HG03460 (cell line): ENCODE measurements around the gene SPO11.

Source experiments
- ATAC-seq: cut with Tn5 transposase; IDR thresholded peaks from one replicate; pipeline ENCODE4 v1.9.1; 2021; ENCODE audit not compliant: unreplicated experiment

Gene SPO11

DNA sequence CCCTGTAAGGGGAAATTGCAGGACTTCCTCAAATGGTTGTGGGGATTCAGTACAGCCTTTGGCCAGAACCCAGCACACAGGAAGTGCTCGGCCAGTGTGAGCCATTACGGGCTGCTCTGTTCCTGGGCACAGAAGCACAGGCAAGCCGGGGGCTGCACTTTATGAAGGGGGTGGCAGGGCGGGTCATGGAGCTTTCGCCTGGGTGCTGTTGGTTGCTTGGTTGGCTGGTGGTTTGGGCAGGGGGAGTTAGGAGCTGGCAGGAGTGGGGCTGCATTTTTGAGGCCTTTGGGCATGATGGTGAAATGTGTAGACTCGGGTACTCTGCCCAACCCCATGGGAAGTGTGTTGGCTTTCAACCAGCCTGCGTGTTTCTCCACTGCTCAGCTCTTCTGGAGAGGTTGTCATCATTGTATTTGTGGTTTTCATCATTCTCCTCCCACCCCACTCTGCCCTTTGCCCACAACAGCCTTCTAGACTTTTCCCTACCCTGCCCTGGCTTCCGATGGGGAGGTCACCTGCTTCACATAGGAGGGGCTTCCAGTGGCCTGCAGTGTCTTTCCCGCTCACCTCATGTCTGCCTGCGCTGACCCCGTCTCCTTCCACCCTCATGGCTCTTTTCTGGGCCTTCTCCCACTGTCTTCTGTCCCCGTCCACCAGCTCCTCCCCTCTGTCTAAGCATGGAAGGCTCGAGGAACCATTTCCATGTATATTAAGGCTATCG, 45.5 kb downstream of the SPO11 start:
- no peak for ATAC-seq

DNA sequence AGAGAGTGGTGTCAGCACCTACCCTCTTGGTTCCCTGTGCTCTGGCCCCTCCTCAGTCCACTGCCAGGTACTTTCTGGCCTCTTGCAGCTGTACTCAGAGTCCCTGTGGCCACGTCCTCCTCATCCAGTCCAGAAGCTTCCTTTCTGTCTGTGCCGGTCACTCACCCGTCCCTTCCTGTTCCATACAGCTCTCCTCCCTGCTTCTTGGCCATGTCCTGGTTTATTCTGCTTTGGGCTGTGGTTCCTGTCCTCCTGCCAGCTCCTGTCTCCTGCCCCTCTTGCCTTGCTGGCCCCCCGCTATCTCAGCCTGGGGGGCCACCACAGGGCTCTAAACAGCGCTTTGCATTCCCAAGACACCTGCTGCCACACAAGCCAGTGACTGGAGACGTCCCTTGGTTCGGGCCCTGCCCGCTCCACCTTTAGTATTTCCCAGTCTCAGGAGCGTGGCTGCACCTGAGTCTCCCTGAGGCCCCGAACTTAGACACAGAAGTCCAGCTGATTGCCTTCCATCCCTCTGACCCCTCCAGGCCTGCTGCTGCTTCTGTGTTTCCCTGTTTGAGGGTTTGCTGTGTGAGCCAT, 46.1 kb downstream of the SPO11 start:
- ATAC-seq, result no peak

DNA sequence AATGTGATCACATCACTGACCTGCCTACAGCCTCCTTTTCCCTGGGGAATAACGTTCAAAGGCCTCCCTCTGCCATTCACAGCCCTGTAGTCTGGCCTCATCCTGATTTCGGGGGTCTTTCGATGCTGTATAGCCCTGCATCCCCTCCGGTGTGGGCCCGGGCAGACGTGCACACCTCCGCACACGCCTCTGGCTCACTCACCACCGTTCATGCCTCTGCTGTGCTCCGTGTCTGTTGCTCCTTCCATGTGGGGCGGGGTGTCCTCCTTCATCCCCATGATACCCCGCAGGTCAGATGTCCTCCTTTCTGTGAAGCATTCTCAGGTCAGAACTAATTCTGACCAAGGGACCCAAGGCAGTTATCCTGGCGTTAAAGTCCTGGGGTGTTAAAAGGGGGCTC, 47.7 kb downstream of the SPO11 start:
- no peak for ATAC-seq

- no peak for ATAC-seq
These were observed 48.5 kb downstream of the SPO11 start for GRCh38 chr20:57378107-57378506.

DNA sequence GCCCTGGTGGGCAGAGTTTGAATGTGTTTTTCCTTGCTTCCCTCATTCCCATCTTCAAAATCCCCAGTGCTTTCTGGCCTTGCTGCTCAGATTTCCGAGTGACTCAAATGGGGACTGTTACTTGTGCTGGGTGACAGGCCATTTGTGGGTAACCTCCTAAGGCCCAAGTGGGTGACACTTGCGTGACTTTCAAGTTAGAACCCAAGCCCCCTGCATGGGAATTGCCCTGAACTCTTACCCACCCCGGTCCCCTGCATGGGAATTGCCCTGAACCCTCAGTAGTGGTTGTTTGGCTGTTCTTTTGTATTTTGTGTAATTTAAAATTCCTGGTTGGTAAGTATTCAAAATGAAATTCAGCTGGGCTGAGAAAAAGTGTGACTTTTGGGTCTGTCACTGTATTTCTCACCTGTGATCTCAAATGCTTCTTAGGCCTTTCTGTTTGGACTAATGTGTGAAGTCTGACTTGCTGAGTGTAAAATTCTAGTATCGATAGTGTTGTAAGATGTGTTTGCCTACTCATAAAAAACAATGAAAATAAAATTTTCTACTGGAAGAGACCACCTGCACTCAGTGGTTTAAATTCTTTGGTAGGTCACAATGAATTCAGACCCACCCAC, 49.2 kb downstream of the SPO11 start:
- ATAC-seq, result no peak

DNA sequence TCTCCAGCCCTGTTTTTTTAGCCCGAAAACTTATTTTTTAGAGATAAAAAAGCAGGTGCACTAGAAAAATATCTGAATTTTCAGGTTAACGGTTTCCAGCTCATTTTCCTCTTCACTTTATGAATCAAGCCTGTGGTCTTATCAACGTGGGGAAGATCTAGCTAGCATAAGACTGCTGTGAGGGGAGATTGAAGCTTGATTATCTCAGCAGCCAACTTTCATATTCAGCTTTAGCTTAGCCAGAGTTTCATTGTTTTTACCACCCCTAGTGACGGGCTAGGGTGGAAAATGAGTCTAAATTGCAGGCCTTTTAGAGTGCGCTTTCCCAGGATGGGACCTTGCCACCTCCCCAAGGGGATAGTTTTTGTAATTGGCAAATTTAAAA, 49.7 kb downstream of the SPO11 start:
- no peak for ATAC-seq

DNA sequence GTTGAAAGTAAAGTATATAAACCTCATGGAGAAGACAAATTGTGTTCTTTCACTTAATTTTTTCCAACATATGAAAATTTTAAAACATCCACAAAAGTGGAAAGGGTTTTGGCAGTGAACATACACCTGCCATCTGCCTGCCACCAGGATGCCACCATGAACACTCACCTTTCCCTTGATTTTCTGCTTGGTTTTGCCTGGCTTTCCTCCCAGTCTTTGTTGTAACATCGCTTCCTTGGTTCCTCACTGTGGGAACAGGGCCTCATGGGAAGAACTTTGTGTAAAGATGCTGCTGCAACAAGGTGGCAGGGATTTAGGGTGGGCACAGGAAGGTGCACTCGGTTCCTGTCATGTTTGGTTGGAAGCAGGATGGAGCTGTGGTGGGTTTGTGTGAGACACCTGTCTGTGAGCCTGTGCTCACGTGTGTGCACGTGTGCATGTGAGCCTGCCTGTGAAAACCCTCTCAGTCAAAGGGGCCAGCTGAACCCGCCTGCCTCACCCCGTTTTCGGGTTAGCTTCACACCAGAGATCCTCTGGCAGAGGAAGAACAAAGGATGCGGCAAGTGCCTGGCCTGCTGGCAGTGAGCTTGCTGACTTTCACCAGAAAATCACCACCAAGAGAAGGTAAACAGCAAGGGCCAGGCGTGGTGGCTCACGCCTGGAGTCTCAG, 50.6 kb downstream of the SPO11 start:
- no peak for ATAC-seq

DNA sequence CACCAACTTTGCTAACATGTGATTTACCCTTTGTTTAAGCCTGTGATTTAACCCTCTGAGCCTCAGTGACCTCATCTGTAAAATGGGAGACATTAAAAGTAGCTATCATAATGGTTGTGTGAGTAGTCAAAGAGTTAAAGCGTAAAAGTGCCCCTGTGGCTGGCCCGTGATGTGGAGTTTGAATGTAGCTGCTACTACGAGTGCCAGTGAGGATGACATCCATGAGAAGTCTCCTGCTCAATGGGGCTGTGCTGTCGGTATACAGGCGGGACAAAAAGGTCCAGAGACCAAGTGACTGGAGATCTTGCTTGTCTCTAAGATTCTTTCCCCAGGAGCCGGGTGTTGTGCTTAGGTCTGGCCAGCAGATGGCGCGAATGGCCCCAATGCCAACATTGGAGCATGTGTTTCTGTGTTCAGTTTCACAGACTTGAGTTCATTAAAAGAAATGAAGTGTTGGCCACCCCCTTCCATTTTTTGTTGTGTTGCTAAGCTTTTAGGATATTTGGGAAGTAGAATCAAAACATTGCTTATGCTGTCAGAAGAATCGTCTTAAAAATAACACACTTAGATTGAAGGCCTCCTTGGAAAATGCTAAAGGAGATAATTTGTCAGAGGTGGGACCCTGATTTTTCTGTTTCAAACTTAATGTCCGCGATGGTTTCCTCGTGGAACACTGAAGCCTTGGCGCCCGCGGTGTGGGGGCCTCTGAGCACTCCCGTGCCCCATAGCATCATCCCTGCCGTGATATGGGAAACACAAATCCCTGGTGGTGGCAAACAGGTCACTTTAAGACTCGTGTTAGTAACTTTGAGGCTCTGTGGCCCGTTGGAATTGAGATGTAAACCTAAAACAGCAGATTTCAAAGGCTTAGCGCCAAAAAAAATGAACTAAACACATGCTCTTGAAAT, 52.2 kb downstream of the SPO11 start:
- no peak for ATAC-seq

GRCh38 chr20:57382516-57382915, 52.9 kb downstream of the SPO11 start:
- ATAC-seq, result no peak

DNA sequence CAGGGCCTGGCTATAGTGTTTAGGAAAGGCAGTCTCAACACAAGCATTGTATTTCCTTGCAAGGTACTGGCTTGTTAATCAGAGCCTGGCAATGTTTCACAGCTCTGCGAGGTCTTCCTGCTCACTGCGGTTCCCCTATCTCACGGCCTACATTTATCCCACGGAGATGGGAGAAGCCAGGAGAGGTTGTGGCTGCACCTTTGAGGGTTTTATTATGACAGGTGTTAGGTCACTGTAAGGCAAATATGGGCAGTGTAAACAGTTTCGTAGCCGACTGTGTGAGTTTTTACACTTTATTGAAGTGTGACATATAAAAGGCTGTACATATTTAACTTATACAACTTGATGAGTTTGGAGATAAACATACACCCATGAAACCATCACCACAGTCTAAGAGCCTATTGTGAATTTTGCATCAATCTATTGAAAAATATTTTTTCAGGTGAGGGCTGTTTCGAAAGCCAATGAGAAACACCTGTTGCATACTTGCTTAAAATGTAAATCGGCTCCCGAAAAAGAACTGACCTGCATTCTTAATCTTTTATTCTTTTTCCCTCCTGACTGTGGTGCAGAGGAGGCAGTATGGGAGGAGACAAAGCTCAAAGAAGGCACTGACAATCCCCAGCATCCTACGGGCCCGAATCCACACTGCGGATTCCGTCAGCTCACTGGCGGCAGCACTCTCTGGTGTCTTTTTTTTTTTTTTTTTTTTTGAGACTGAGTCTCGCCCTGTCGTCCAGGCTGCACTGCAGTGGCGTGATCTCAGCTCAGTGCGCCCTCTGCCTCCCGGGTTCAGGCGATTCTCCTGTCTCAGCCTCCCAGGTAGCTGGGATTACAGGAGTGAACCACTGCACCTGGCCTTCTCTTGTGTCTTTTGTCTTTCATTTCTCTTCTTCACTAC, 54.1 kb downstream of the SPO11 start:
- no peak for ATAC-seq

DNA sequence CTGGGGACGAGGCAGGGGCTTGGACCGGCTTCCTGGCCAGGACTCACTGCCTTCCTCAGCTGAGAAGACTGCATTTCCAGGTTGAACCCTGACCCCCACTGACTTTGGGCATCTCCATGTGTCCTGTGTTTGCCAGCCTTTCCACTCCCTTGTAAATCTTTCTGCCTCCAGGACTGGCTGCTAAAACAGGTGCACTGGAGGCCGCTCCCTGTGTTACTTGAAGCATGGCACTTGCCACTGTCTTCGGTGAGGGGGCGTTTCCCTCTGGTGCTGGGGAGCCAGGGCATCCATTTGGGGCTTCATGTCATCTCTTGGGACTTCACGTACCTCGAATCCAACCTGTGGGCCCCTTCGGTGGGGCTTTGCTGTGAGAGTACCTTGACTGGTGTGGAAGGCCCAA, 54.9 kb downstream of the SPO11 start:
- ATAC-seq, result no peak

- no peak for ATAC-seq
These were observed 55.6 kb downstream of the SPO11 start for GRCh38 chr20:57384953-57385761.

DNA sequence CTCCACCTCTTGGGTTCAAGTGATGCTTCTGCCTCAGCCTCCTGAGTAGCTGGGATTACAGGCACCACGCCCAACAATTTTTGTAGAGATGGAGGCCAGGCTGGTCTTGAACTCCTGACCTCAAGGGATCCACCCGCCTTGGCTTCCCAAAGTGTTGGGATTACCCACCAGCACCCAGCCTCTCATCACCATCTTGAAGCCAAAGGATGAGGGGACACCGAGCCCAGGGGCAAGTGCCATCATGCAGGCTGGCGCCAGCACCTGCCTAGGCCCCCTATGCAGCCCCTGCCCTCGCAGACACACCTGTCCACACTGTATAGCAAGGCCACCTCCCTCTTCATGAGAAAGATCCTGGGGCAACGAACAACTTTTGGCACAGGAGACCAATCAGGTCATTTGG, 56.3 kb downstream of the SPO11 start:
- no peak for ATAC-seq

- no peak for ATAC-seq
These were observed 57.2 kb downstream of the SPO11 start for GRCh38 chr20:57386762-57387161.

GRCh38 chr20:57387463-57387862, 57.9 kb downstream of the SPO11 start:
- no peak for ATAC-seq

GRCh38 chr20:57387945-57388371, 58.4 kb downstream of the SPO11 start:
- ATAC-seq, result no peak

- ATAC-seq, result no peak
These were observed 59.5 kb downstream of the SPO11 start for GRCh38 chr20:57388953-57389694.
